AG10803 (cell line): ENCODE measurements around the gene THSD4.

Experiments
- DNase-seq: peaks from one replicate; pipeline ENCODE4 v3.0.0; 2010; ENCODE audit warnings: low read depth
- H3K4me3 ChIP-seq: 2 replicates; pipeline ENCODE4 v1.5.1; 2011; ENCODE audit warnings: mild to moderate bottlenecking, low read length, control low read depth
- CTCF ChIP-seq: conservative IDR thresholded peaks from 2 replicates; pipeline ENCODE4 v1.5.1; 2011; ENCODE audit warnings: mild to moderate bottlenecking, low read length, control low read depth, inconsistent platforms

Gene THSD4

GRCh38 chr15:71551566-71551965 lies 436.3 kb downstream of the THSD4 start:
- no peak overlapping the region for H3K4me3 ChIP-seq
- no peak for TF ChIP-seq CTCF
- no peak for DNase-seq

GRCh38 chr15:71559098-71559497 lies 443.8 kb downstream of the THSD4 start:
- peak; percentile 72 for DNase-seq
- H3K4me3 ChIP-seq, result no peak overlapping the region
- no peak for TF ChIP-seq CTCF

DNA sequence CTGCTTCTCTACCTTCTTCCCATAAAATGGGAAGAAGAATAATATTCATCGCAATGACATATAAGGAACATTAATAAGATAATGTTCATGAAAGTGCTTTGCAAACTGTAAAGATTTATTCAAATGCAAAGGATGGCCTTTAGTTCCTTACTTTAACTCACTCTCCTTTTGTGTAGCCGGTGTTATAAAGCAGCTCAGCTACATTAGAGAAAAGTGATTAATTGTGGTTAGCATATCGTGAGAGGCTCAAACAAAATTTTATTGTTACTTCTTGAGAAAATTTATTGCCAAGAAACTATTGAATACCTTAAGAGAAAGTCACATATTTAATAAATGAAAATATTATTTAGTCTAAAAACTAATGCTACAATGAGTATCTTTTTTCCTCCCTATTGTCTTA lies 444.3 kb downstream of the THSD4 start:
- TF ChIP-seq CTCF, result no peak

DNA sequence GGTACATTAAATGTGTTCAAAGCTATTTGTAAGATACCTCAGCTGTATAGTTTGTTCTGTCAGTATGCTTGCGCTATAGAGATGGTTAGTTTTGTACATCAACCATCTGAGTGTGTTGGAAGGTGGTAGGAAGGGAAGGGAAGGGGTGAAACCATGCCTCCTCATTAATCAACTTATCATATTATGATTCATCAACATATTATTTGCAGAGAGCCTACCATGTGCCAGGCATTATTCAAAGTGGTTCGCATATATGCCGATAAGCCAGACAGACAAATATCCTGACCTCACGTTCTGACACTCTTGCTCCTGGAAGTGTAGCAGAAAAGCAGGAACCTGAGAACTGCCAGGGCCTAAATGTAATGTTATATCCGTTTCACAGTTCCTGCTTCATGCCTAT lies 447.0 kb downstream of the THSD4 start:
- DNase-seq, result no peak
- H3K4me3 ChIP-seq, result no peak overlapping the region
- no peak for TF ChIP-seq CTCF

More for the DNA sequence above, 444.3 kb downstream of the THSD4 start:
- no peak for DNase-seq
- H3K4me3 ChIP-seq, result no peak overlapping the region

- H3K4me3 ChIP-seq, result no peak overlapping the region
- DNase-seq, result no peak
- TF ChIP-seq CTCF, result no peak
These were observed 448.9 kb downstream of the THSD4 start for GRCh38 chr15:71564217-71564616.

- no peak for TF ChIP-seq CTCF
- DNase-seq, result no peak
- no peak overlapping the region for H3K4me3 ChIP-seq
These were observed 449.7 kb downstream of the THSD4 start for GRCh38 chr15:71565006-71565405.

DNA sequence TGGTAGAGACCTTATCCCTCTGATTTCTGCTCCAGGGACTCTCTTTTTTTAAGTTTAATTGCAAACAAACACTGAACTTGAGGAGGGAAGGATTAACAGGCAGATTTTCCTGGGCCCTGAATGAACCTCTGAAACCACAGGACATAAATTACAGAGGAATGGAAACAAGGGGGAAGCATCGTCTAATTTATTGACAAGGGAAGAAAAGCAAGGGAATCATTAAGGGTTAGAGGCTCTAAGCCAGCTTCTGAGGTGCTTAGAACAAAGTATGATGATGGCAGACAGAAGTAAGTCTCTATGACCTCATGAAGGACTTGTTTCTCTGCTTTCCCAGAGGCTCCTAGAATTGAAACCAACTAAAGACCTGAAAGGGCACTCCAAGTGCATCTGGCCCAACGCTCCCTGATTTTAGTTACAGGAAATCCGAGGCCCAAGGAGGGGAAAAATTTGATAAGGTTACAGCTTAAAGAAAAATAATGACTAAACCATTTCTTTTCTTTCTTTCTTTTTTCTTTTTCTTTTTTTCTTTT lies 450.4 kb downstream of the THSD4 start:
- DNase-seq, result no peak
- no peak overlapping the region for H3K4me3 ChIP-seq
- TF ChIP-seq CTCF, result no peak
